ENCODE results near the gene OGDHL.
"Not testable (repeated sequence)": the region's sequence is repeated elsewhere in the genome, so short reads cannot be mapped to it uniquely, and the experiment has no call there.

Gene OGDHL

GRCh38 chr10:49738616-49739360 lies 23.3 kb downstream of the OGDHL start:
- no peak for FAIRE-seq

DNA sequence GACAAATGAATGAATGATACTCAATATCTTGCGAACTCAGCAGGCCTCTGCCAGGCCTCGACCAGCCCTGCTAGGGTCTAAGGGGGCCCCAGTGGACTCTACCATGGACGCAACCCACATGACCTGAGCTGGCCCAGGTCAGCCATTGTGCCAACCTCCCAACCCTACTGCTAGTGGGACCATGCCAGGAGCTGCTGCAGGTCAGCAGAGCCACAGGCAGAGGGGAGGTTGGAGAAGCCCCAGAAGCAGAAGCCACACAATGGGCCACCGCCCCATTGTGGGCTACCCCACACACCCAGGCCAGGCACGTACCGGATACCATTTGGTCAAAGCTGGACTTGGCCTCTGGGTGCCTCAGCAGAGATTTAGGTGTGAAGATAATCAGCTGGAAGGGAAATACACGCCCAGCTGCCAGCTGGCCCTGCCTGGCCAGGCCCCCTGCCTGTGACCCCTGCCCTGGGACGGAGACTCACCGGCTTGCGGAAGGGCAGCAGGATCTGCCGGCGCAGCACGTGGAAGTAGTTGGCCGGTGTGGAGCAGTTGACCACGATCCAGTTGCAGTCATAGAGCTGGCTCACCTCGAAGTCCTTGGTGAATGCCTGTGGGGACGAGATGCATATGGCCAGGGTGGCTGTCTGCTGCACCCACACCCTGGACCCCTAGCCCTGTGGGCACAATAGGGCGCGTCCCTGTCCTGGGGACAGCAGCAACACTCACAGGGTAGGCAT lies 24.5 kb downstream of the OGDHL start:
- no peak for FAIRE-seq

DNA sequence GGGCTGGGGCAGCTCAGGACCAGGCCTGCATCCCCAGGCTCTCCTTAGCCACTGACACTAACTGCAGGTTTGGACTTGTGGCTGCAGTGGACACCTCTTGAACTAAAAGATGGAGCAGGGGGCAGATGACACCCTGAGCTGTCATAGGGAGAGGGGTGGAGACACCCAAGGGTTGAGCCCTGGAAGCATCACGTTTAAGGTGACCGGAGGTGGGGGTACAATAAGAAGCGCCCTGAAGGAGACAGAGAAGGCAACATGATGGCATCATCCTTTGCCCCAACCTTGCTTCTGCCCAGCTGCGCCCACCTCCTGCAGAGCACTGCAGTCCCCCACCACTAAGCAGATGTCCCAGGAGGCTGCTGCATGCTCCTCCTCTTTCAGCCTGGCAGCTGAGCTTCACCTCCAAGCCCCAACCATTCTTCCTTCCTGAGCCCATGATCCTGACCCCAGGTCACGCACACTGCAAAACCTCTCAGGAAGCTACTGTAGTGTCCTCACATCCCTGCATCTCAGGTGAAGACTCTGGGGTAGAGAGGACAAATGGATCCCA lies 25.5 kb downstream of the OGDHL start:
- no peak for FAIRE-seq

DNA sequence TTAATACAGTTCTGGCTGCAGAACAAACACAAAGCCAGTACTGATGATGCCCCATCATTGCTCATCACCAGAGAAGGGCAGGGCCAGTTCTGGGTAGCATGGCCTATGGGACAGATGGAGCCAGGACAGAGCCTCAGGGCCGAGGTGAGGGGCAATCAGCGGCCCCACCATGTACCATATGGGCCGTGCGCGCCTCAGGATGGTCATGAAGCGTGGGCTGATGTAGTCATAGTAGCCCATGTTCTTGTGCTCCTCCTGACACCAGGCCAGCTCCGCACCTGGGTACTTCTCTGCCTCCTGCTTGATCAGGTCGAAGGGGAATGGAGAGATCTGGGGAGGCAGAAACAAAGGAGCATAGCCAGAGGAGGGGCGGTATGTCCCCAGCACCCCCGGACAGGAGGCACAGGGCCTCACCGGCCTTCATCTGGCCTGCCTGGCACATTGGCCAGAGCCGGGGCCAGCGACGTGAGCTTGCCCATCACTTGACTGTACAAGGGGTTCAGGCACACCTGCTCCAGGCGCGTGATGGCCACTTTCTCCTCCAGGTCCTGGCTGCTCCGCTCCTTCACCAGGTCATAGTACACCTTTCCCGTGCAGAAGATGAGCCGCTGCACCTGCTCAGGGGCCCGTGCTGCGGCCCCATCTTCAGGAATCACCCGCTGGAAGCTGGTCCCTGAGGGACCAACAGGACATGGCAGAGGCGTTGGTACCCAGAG lies 26.1 kb downstream of the OGDHL start:
- no peak for FAIRE-seq

DNA sequence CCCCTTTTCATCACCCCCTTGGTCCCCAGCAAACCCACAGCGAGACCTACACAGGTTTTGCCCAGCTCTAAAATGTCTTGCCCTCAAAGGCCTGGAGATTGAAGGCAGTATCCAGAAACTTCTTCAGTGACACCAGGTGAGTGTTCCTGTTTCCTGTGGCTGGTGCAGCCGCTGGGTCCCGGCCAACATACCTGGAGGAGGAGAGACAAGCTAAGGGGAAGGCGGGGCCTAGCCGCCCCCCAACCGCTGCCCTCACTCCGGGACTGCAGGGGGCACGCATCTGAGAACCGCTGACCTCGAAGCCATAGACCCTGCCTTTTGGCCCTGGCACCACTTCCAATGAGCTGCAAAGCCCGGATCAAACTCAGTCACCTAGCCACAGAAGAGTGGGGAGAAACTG lies 27.0 kb downstream of the OGDHL start:
- FAIRE-seq, result no peak

- no peak for FAIRE-seq
These were observed 27.4 kb downstream of the OGDHL start for GRCh38 chr10:49734676-49735075.

- FAIRE-seq, result no peak
These were observed 28.3 kb downstream of the OGDHL start for GRCh38 chr10:49733866-49734265.

DNA sequence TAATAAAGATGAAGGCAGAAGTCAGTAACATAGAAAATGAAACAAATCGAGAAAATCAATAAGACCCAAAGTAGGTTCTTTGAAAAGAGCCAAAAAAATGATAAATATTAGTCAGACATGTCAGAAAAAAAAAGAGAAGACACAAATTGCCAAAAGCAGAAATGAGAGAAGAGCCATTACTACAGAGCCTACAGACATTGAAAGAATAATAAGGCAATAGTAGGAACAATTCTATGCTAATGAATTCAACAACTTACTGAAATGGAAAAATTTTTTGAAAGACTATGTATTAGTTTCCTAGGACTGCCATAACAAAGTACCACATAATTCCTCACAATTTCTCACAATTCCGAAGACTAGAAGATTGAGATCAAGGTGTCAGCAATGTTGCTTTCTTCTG lies 35.5 kb downstream of the OGDHL start:
- FAIRE-seq, result no peak

GRCh38 chr10:49715157-49715556 lies 47.0 kb downstream of the OGDHL start:
- FAIRE-seq, result not testable (repeated sequence)

- FAIRE-seq, result no peak
These were observed 48.9 kb downstream of the OGDHL start for GRCh38 chr10:49713266-49713665.

DNA sequence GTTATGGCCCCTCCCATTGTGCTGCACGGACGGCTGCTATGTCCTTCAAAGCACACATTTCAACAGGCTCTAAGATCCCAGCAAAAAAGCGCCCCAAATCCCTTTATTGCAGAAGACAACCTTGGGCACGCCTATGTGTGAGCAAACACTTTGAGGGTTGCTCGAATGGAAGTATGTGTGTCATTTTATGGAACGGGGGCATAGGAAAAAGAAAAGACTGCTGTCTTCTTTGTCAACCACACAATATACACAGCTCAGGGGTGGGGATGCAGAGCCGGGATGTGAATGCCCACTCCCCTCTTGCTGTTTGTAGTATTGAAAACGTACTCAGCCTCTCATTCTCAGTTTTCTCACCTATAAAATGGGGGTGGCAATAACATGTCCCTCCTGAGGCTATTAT lies 50.6 kb downstream of the OGDHL start:
- no peak for FAIRE-seq

DNA sequence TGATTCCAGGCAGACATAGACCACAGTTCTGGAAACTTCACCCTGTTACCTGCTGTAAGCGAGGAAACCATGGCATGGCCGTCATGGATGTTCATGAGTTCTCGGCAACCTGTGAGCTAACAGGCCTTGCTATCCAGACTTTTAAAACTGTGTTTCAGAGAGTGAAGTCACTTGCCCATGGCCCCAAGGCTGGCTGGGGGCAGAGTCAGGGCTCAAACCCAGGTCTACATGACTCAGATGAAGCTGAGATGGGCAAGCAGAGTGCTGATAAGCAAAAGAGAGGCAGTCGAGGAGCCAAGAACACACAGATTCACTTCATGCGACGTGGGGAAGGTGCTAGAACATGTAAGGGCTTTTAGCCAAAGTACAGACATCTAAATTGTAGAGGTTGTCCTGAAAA lies 51.2 kb downstream of the OGDHL start:
- no peak for FAIRE-seq

DNA sequence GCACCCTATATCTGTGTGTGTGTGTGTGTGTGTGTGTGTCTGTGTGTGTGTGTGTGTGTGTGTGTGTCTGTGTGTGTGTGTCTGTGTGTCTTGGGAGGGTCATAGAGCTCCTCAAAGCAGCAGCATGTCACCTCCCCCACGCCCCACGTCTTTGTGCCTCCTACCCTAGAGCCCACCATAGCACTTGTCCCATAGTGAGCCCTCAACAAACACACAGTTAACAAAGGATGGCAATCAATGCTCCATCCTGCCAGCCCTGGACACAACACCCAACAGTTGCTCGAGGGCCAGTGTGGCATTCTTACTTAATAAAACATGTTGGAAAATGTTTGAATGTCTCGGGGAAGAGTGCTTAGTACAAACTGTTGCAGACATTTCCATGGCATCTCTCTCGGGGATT lies 52.2 kb downstream of the OGDHL start:
- no peak for FAIRE-seq

DNA sequence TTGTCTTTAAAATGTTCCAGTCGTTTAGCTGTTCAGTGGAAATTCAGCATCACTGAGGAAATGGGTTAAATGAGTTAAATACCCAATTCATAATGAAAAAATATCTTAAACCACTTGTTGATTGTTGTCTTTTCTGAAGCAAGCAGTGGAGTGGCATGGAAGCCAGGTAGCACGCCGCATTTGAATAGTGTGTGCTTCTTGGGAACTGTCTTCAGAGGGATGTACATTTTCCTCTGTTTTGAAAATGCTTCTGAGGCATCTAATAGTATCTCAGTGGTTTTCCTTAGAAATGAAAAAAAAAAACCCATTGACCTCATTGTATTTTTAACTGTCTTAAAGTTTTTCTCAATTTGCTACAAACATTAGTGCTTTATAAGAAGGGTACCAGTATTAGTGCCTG lies 54.5 kb downstream of the OGDHL start:
- no peak for FAIRE-seq

DNA sequence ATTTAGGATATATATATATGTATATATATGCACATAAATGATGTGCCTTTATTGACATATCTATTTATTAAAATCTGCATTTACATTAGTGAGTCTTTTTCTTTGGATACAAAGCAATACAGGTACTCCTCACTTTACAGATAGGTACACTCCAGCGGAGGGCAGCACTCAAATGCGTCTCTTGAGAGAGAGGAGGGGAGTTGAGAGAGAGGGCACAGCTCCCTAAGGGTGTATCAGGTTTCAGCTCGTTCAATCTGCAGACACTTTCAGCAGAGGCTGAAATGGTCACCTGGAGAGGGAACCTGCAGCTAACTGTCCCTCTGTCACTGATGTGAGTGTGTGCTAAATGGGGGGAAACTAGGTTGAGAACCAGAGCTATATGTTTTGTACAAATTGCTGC lies 61.1 kb downstream of the OGDHL start:
- FAIRE-seq, result no peak

GRCh38 chr10:49700211-49700610 lies 61.9 kb downstream of the OGDHL start:
- FAIRE-seq, result no peak

DNA sequence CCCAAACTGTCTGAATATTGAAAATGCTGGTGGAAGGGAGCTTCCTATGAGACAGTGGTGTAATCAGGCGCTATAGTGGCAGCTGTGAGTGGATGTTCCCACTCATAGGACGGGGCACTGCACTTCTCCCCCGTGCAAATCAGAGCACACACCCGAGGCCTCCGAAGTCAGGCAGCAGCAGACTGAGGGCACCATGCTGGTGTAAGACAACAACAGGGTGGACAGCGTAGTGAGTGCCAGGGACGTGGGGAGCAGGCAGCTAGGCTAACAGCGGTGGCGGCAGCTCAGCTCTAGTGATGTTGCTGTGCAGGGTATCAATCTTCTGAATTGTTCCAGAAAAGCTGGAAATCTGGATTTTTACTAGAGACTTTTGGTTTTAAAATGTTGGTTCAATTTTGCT lies 63.4 kb downstream of the OGDHL start:
- no peak for FAIRE-seq

DNA sequence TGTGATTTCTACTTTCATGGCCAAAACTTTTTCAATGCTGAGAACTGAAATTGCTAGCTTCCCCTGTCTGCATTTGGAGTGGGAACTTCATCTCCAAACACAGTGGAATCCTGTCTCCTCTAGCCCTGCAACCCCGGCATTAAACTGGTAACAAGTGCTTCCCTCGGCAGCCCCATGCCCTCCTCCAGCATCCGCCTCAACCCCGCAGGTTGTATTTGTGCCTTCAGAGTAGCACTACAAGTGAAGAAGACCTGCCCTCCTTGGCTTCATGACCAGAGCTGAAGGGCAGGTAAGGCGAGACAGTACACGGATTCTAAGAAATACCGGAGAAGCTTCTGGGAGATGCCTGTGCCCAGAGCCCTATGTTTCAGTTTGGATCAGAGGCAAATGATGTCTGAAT lies 65.8 kb downstream of the OGDHL start:
- no peak for FAIRE-seq

- FAIRE-seq, result no peak
These were observed 67.7 kb downstream of the OGDHL start for GRCh38 chr10:49694466-49694865.

- no peak for FAIRE-seq
These were observed 70.5 kb downstream of the OGDHL start for GRCh38 chr10:49691588-49691987.

- FAIRE-seq, result no peak
These were observed 71.3 kb downstream of the OGDHL start for GRCh38 chr10:49690698-49691356.

DNA sequence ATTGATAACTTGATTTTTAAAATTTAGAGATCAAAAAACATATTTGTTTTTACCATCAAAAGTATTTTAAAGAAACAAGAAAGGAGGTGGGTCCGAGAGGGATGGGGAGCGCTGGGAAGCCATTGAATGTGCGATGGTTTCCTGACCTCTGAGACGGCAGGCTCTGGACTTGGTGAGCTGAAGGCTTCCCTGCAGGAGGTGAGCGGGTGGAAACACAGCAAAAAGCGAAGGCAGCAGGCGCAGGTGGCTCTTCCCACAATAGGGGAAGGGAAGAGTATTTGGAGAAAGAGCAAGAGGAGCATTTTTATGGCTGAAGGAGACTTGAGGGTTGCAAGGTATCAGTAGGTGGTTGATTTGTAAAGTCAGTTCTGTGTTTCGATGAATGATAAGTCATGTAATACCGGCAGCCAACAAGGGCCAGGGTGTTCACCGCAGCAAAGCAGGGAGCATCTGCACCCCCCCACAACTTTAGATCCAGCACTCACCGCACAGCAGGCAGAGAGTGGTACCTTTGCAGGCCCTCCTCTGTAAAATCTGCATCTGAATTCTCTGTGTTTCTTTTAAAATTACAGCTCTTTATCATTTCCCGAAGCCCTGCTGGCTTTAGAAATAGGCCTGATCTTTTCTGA lies 72.1 kb downstream of the OGDHL start:
- no peak for FAIRE-seq

DNA sequence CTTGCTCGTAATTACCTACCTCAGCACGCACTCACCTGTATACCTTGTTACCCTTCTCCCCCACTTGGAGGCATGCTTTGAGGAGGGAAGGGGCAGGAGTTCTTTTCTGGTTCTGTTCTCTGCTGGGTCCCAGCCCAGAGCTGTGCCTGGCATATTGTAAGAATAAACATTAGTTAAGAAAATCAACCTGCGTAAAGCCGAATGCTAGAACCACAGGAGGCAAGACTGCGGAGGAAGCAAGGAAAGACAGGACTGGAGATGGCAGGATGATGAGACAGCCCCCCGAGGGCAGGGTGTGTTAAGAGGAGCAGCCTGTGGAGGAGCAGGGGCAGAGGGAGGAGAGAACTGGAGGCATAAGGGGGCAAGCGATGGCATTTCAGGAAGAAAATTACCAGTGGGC lies 73.2 kb downstream of the OGDHL start:
- no peak for FAIRE-seq
